NCI-H526 treated with DMSO at 0.1 percent for 48 hours (cell line): ENCODE data around the gene AFF1.
A peak's percentile ranks its signal among the peaks of the same experiment; 100 is the strongest.
"Not testable (repeated sequence)": the region's sequence is repeated elsewhere in the genome, so short reads cannot be mapped to it uniquely, and the experiment has no call there.

Experiments used
- DNase-seq: peaks from one replicate; lab custom pipeline; 2025; lab: John Stamatoyannopoulos, UW

AFF1 gene

DNA sequence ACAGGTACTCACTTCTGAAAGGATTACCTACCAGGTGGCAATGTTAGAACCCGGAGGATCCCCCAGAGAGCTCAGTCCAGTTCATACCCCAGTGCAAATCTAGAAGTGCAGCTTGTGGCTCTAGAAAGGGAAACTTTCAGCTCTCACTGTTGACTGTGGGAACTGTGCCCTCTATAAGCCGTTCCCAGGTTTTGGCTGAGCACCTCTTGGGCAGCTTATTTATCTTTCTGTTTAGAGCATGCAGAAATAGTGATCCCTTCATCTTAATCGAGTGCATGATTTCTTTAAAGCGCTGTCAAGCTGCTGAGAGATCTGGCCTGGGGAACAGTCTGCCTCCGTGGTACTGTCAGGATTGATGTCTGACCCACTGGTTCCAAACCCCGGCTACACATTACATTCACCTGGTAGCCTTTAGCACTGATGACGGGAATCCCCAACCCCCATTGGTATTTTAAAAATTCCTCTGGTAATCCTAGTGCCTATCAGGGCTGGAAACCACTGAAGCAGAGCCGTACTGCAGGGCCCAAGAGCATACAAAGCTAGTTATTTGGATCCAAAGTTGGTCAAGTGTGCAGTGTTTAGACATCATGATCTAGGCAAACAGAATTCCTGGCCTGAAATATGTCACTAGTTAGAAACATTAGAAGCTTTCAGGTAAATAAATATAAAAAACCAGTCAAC, 182.4 kb downstream of the AFF1 start:
- peak; percentile 2 for DNase-seq

DNA sequence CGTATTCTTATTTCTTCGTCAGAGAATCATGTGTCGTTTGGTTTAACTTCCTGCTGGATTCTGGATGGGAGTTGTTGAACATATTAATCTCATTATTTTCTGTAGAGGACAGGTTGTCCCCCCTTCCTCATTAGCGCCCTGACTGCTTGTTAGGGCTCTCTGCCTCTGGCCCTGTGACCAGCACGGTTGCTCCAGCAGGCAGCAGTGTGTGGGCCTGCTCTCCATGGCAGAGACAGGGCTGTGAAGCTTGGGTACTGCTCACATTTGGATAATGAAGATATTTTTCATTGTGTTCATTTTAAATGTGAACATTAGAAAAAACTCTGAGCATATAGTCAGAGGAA, 182.9 kb downstream of the AFF1 start:
- no peak for DNase-seq

DNA sequence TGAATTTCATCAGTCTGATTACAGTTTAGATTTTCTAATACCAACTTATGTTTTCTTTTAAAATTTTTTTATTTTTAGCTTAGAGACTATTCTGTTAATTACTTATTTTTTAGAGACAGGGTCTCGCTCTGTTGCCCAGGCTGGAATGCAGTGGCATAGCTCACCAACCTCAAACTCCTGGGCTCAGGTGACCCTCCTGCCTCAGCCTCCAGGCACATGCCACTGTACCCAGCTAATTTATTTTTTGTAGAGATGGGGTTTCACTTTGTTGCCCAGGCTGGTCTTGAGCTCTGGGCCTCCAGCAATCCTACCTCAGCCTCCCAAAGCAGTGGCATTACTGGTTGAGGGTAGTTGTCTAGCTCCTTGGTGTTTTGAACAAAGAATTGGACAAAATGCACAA, 183.6 kb downstream of the AFF1 start:
- no peak for DNase-seq

DNA sequence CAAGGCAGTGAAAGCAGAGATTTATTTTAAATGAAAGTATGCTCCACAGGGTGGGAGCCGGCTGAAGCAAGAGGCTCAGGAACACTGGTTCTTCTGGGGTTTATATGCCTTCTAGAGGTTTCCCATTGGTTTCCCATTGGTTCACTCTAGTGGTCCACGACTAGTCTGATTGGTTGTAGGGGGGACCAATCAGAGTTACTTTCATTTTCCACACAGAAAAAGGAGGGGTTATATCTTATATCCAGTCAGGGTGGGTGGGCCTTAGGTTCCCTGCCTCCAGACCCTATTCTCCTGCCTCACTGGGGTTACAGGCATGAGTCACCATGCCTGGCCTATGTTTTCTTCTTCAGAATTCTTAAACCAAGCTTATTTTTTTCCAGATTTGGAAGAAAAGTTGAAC, 184.0 kb downstream of the AFF1 start:
- no peak for DNase-seq

GRCh38 chr4:87120010-87120409, 185.2 kb downstream of the AFF1 start:
- no peak for DNase-seq

GRCh38 chr4:87120411-87121162, 185.8 kb downstream of the AFF1 start:
- no peak for DNase-seq

DNA sequence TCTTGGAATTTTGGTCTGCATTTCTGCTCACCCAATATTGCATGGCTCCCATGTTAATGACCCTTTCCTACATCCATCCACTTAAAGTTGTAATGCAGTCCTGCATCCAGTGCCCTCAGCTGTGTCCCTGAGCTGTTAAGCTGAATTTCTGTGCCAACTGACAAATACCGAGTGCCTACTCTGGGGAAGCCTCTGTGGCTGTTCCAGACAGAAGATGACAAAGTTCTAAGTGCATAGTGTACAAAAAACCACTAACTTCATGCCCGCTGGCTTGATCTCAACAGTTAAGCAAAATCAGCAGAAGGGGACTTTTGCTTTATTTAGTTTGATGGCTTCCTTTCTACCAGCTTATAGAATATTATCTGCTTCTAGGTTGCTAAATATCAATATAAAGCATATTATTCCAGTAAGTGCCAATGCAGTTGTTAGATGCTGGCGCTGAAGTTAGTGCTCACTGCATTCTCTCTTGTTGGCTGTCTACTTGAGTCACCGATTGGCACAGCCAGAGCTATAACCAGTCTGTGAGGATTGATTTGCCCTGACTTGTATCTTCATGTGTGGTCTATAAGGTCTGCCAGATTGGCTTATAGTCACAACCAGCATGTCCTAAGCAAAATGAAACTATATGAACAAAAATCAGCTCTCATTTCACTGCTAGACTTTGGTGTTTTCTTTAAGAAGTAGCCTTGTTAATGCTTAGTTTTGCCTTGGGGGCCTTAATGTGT, 186.7 kb downstream of the AFF1 start:
- DNase-seq = no peak

GRCh38 chr4:87122252-87122651, 187.4 kb downstream of the AFF1 start:
- DNase-seq = no peak

DNA sequence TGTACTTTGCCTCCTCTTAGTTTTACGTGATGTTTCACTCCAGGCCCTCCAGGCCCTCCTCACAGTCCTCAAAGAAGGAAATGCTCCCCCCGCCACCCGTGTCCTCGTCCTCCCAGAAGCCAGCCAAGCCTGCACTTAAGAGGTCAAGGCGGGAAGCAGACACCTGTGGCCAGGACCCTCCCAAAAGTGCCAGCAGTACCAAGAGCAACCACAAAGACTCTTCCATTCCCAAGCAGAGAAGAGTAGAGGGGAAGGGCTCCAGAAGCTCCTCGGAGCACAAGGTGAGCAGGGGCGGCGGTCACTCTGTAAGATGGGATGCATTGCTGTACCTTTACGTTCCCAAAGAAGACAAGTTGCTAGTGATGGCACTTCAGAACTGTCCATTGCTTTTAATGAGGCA, 191.2 kb downstream of the AFF1 start:
- DNase-seq = no peak

DNA sequence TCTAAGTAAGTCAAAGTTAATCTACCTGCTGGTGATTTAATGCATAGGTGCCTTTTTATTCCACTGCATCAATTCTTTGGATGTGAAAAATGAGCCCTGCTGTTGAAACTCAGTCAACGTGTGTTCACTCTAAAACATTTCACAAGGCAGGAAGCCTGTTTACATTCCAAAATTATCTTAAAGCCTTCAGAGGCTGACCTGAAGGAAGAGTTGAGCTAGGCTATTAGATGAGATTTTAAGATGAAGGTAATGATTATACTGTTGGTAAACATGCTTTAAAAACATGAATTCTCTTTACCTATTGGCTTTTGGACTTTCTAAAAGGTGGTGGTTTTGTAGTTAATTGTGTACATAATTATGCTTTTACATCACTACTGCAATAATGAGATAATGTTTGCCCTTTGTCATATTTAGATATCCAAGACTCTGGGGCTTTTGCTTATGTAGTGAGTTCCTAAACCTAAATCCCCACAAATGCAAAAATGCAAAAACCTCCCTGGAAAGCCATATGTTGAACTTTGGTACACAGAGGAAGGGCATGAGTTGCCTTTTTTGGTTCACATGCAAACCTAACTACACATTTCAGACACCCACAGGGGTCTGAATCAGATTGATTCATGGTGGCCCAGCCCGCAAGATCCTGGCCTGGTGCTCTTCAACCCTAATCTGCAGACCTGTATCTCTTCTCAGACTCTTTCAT, 193.3 kb downstream of the AFF1 start:
- DNase-seq = no peak

DNA sequence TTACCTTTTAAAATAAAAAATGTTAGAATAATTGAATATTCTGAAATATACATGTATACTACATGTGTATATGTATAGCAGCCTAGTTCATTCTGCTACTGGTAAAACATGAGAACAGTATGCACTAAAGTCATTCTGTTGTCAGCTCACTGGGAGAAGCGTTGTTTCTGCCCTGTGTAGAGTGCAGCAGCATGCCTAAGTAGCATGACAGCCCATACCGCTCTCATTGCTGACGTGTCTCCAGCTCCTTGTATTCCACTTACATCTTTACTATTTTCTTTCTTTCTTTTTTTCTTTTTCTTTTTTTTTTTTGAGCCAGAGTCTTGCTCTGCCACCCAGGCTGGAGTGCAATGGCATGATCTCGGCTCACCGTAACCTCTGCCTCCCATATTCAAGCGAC, 194.9 kb downstream of the AFF1 start:
- no peak for DNase-seq

GRCh38 chr4:87130985-87131703, 196.3 kb downstream of the AFF1 start:
- no peak for DNase-seq

DNA sequence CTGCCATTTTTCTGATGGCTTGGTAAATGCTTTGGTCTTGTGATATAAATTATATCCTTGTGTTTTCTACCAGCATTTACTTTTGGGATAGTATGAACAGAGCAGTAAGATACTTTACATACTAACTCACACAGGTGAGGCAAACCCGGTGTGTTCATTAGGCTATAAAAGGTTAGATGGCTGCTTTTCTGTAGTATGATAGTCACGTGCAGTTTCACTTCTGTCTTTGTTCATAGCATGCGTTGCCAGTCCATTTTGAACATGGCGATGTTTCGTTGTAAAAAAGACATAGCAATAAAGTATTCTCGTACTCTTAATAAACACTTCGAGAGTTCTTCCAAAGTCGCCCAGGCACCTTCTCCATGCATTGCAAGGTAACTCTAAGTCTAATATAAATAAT, 197.2 kb downstream of the AFF1 start:
- DNase-seq = no peak

- no peak for DNase-seq
Observed at GRCh38 chr4:87133183-87133582, 198.4 kb downstream of the AFF1 start.

DNA sequence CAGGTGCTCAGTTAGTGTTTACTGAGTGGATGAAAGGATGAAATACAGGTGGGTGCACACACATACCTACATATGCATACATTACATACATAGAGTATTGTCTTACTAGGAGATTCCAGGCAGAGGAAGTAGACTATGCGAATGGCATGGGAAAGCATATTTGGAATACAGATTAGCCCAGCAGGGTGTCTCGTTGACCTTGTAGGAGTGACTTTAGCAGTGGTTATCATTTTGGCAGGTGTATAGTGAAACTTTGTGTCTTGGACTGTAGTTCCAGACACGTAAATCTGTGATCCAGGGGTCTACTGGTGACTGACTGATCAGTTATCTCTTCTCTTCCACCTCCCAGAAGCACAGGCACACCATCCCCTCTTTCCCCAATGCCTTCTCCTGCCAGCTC, 199.3 kb downstream of the AFF1 start:
- no peak for DNase-seq

DNA sequence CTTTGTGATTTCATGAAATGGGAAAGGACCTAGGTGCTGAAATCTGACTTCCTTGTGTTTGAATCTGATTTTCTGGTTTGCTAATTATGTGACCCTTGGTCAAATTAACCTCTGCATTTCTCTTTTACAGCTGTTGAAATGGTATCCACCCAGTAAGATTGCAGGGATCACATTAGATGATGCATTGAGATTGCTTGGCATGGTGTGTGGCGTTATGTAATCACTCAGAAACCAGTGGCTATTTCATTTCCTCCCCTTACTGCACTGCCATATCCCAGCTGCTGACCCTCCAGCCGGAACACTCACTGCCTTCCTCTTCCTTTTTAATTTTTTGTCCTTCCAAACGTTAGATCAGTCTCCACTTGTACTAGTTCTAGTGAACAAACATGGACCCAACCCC, 206.6 kb downstream of the AFF1 start:
- no peak for DNase-seq

GRCh38 chr4:87144356-87144755, 209.5 kb downstream of the AFF1 start:
- DNase-seq = no peak

- not testable (repeated sequence) for DNase-seq
Observed at GRCh38 chr4:87145934-87146333, 211.1 kb downstream of the AFF1 start.

- DNase-seq = no peak
Observed at GRCh38 chr4:87147116-87147515, 212.3 kb downstream of the AFF1 start.

DNA sequence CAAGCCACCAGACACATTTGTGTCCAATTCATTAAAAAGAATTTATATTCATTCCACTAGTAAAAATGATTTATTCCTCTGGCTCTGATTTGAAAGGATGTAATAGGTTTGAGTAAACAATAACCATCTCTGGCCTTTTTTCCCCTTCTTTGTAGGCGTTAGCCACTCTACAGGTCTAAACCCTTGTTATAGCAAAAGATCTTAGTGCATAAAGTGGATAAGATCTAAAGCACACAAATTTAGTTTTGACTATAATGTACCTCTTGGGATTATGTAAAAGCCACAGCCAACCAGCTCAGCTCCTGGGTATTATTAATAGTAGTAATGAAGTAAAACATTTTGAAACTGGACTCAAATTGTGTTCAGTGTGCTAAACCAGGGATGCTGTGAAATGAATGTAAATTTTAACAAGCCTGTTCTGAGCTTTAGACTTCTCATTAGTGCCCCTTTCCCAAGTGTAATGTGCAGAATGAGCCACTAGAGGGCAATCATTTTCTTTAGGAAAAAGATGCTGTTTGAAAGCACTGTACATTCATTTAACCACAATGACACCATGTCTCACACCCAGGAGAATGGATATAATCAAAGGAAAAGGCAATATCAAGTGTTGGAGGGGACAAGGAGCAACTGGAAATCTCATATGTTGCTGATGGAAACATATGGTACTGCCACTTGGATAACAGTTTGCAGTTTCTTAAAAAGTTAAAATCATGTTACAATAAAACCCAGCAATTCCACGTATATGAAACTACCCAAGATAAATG, 215.9 kb downstream of the AFF1 start:
- DNase-seq = peak; percentile 36

- DNase-seq = no peak
Observed at GRCh38 chr4:87151730-87152129, 216.9 kb downstream of the AFF1 start.
